ENCODE measurements around the gene CDSN.
"Not testable (repeated sequence)": the region's sequence is repeated elsewhere in the genome, so short reads cannot be mapped to it uniquely, and the experiment has no call there.

Gene CDSN

DNA sequence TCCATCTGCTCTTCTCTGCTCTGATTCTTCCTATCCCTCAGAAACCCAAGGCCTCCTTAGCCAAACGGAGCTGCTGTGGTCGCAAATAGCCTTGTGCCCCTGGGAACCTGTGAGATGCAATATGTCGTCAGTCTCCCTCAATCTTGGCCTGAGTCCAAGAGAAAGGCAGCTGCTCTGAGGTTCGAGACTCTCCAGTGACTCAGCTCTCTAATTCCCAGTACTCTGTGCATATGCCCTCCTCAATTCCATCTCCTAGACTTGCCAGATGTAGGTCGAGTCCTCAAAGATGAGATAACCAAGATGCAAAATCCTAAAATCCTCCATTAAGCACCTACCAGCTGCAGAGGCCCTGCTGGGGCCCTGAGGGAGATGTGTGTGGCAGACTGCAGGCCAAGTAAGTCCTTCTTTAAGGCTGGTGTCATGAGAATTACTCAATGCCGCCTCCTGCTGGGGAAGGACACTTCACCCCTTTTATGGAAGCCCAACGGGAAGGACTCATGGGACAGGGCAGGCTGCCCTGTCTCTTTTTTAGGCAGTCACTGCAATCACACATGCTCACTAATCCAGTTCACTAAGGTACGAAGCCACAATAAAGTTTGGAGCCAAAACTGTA lies 36.4 kb downstream of the CDSN start:
- no peak for ATAC-seq

DNA sequence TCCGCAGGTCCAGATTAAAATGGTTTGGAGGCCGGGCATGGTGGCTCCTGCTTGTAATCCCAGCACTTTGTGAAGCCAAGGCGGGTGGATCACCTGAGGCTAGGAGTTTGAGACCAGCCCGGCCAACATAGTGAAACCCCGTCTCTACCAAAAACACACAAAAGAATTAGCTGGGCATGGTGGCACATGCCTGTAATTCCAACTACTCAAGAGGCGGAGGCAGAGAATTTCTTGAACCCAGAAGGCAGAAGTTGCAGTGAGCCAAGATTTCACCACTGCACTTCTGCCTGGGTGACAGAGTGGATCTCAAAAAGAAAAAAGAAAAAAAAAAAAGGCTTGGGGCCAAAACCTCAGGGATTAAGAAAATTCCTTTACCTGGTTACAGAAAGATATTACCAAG lies 38.4 kb downstream of the CDSN start:
- no peak for ATAC-seq

DNA sequence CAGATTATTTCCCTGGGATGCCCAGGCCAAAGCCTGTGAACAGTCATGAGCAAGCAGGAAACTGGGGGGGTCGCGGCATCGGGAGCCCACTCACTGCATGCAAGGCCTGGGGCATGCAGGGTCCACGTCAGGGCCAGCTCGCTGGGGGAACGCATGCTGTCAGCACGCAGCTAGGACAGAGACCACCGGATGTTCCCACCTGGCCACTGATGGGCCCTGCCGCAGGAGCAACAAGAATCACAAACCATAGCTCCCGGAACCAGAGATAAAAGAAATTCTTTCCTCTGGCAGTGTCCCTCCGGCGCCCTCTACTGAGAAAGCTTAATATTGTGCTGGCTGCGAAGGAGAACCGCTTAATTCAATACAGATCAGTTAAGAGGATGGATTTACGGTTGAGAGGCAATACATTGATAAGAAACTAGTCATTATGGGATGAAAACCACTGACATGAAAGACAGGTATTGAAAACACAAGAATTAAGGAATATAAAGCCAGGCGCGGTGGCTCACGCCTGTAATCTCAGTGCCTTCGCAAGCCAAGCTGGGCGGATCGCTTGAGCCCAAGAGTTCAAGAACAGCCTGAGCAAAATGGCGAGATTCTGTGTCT lies 40.5 kb downstream of the CDSN start:
- ATAC-seq = peak; percentile 63 to 82

DNA sequence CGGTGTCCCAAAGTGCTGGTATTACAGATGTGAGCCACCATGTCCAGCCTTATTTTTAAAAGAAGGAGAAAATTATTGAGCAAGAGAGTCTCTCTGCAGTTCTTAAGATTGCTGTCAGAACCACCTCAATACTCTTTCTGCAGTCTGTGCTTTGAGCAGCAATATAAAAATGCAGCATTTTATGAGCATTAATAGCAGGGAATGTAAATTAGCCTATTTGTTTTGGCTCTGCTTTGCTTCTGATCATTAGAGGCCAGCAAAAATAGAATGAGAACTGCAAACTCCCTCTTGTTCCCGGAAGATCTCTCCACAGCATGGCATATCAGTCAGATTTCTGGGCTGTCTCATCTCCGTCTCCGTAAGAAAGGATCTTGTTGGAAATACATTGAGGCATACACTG lies 43.6 kb downstream of the CDSN start:
- no peak for ATAC-seq

DNA sequence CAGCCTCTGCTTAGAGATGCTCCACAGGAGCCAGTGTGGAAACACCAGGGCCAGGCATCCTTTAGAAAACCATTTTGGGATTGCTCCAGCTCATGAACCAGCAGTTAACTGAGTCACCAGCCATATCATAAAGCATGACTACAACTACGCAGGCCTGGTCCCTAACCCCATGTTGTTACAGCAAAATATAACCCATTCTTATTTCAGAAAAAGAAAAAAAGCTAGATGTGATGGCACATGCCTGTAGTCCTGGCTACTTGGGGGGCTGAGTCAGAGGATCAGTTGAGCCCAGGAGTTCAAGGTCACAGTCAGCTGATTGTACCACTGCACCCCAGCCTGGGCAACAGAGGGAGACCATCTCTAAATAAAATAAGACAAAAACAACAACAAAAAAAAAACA lies 44.7 kb downstream of the CDSN start:
- no peak for ATAC-seq

DNA sequence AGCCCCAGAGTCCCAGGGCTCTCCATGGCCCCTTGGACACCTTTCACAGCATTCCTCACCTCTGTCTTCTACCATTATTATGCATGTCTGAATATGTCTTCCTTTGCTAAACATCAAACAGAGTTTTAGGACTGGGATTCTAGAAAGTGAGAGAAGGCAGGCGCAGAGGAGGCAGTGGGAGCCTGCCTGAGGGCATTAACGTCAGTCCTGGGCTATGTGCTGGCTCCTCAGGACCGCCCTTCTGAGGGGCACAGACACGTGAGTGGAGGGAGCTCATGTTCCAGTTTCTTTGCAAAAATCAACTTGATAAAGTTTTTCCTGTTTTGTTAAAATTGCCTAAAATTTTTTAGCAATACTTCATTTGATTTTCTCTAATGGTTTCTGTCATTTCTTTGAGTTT lies 45.8 kb downstream of the CDSN start:
- ATAC-seq = no peak

DNA sequence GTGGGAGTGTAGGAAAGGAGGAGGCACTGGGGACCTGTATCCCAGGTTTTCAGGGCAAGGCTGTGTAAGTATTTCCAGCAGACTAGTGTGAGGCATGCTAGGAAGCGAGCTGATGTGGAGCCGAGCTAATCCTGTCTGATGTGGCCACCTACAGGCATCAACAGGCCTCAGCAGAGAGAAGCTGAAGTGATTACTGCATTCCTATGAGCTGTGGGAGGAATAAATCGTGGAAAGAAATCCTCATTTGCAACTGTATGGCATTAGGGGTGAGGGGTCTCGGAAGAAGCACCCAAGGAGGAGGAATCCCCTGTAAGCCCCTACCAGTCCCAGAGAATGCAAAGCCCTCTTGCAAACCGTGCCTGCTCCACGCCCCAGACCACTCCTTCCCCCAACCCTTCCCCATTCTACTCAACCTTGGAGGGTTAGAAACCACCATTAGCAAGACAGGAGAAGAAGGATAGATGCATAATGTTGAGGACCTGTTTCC lies 49.5 kb downstream of the CDSN start:
- ATAC-seq = no peak

DNA sequence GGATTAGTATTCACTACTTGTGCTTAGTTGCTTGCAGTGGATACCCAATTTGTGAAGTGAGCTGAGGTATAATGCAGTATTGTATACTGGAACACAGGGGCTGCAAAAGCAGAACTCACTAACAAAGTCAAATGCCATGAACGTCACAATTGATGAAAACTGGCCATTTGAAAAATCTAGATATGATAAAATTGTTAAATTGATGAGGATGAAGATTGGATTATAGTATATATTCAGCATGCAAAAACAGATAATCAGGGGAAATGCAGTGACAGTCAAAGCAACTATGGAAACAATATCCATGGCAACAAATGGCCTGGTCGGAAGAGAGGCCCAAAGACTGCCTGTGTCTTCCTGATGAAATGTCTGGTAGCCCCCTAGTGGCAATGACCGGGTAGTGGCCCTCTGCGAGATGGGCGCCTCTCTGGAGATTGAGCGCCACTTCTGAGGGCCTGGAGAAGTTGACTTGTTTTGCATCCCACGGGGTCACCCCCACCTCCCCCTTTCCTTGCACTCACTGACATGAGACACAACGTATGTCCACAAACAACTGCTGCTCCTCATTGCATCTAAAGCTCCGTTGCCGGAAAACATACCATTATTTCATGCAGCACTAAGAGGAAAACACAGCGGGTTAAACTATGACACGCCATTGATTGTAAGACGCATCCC lies 51.4 kb downstream of the CDSN start:
- peak; percentile 58 to 90 for ATAC-seq

DNA sequence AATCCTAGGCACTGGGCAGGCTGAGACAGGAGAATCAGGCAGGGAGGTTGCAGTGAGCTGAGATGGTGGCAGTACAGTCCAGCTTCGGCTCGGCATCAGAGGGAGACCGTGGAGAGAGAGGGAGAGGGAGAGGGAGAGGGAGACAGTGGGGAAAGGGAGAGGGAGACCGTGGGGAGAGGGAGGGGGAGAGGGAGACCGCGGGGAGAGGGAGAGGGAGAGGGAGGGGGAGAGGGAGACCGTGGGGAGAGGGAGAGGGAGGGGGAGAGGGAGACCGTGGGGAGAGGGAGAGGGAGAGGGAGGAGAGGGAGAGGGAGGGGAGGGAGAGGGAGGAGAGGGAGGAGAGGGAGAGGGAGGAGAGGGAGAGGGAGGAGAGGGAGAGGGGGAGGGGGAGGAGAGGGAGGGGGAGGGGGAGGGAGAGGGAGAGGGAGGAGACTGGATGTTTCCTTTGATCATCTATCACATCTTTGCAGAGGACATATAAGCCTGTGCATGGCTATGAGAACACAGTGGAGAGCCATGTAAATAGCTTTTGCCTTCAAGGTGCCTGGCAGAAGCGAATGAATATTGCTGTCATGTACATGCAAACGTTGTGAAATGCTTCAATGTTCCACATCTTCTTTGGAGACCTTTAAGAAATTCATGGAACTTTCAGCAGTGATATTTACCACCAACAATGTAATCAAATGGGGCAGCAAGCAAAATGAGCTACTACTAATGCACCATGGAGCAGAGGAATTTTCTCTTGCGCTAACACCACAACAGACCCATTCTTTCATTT lies 52.2 kb downstream of the CDSN start:
- not testable (repeated sequence) for ATAC-seq

DNA sequence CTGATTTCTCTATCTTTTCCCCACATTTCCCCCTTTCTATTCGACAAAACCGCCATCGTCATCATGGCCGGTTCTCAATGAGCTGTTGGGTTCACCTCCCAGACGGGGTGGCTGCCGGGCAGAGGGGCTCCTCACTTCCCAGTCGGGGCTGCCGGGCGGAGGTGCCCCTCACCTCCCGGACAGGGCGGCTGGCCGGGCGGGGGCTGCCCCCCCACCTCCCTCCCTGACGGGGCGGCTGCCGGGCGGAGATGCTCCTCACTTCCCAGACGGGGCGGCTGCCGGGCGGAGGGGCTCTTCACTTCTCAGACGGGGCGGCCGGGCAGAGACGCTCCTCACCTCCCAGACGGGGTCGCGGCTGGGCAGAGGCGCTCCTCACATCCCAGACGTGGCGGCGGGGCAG lies 53.2 kb downstream of the CDSN start:
- not testable (repeated sequence) for ATAC-seq

DNA sequence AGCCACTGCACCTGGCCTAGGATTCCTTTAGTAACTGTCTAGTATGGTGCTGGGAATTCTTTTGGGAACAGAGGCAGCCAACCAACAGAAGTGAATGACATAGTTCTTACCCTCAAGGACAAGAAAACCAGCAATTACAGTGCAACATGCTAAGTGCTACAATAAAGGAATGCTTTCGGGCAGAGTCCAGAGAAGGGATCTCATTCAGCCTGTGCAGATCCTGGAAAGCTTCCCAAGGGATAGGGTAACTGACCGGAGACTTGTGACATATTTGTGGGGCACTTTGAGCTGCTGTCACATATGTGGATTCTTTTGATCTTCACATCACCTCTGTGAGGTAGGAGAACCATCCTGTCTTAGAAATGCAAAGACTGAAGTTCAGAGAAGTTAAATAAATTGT lies 54.7 kb downstream of the CDSN start:
- no peak for ATAC-seq

Data from activated CD4-positive, CD25-positive, alpha-beta regulatory T cell treated with anti-CD3 and anti-CD28 coated beads, Interleukin-2, amount 50 U/mL, for 24 hours (primary cell).